Hepatocyte (in vitro differentiated cells): Measurements from ENCODE around the gene FAM78A.
"Not testable (repeated sequence)": the region's sequence is repeated elsewhere in the genome, so short reads cannot be mapped to it uniquely, and the experiment has no call there.

Experiments used
- EZH2 ChIP-seq: fragments of 200-600 bp; sonication (generic); IDR thresholded peaks from 2 replicates; pipeline ENCODE4 v1.6.1; 2016; ENCODE audit warnings: antibody characterized with exemption, mild to moderate bottlenecking, borderline replicate concordance
- EZH2phosphoT487 ChIP-seq: fragments of 200-600 bp; sonication (generic); IDR thresholded peaks from one replicate; pipeline ENCODE4 v1.6.1; 2018; ENCODE audit warnings: antibody characterized with exemption, mild to moderate bottlenecking, low read depth, moderate library complexity; ENCODE audit not compliant: unreplicated experiment, severe bottlenecking
- TF ChIP-seq, protein P1 (sequence below): fragments of 200-600 bp; sonication (generic); IDR thresholded peaks from 2 replicates; pipeline ENCODE4 v1.5.1; 2016; ENCODE audit warnings: antibody characterized with exemption, mild to moderate bottlenecking; ENCODE audit not compliant: poor library complexity

- TF ChIP-seq, protein P1, sequence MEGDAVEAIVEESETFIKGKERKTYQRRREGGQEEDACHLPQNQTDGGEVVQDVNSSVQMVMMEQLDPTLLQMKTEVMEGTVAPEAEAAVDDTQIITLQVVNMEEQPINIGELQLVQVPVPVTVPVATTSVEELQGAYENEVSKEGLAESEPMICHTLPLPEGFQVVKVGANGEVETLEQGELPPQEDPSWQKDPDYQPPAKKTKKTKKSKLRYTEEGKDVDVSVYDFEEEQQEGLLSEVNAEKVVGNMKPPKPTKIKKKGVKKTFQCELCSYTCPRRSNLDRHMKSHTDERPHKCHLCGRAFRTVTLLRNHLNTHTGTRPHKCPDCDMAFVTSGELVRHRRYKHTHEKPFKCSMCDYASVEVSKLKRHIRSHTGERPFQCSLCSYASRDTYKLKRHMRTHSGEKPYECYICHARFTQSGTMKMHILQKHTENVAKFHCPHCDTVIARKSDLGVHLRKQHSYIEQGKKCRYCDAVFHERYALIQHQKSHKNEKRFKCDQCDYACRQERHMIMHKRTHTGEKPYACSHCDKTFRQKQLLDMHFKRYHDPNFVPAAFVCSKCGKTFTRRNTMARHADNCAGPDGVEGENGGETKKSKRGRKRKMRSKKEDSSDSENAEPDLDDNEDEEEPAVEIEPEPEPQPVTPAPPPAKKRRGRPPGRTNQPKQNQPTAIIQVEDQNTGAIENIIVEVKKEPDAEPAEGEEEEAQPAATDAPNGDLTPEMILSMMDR = not testable (repeated sequence)
- not testable (repeated sequence) for TF ChIP-seq EZH2, EZH2phosphoT487
Measured at GRCh38 chr9:131271016-131271273, 5.4 kb downstream of the FAM78A start.
